VCaP (cell line): Measurements from ENCODE around the gene KCNG1.
"Not testable (repeated sequence)": the region's sequence is repeated elsewhere in the genome, so short reads cannot be mapped to it uniquely, and the experiment has no call there.

Experiments used
- H3K27ac ChIP-seq: fragments of 450-650 bp; 2 replicates; pipeline ENCODE4 v1.5.1; 2017
- TF ChIP-seq, protein P1 (sequence below): fragments of 450-650 bp; conservative IDR thresholded peaks from 2 replicates; pipeline ENCODE4 v1.5.1; 2017; ENCODE audit warnings: mild to moderate bottlenecking, moderate library complexity

KCNG1 gene

DNA sequence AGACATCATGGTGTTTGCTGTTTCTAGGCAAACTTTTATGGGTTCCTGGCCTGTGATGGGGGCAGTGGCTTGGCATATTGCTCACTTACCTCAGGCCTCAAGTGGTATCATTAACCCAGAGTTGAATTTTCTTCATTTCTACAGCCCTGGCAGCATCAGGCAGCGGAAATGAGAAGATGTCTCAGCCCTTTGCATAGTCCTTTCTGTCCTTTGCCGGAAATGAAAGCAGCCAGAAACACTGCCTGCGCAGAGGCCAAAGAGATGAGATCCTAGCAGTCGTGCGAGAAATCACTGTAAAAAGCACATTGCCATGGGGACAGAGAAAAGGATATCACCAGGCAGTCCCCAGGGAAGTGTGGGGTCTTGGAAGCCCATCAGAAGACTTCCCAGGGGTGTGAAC lies 37.4 kb upstream of the KCNG1 start:
- TF ChIP-seq, protein P1, sequence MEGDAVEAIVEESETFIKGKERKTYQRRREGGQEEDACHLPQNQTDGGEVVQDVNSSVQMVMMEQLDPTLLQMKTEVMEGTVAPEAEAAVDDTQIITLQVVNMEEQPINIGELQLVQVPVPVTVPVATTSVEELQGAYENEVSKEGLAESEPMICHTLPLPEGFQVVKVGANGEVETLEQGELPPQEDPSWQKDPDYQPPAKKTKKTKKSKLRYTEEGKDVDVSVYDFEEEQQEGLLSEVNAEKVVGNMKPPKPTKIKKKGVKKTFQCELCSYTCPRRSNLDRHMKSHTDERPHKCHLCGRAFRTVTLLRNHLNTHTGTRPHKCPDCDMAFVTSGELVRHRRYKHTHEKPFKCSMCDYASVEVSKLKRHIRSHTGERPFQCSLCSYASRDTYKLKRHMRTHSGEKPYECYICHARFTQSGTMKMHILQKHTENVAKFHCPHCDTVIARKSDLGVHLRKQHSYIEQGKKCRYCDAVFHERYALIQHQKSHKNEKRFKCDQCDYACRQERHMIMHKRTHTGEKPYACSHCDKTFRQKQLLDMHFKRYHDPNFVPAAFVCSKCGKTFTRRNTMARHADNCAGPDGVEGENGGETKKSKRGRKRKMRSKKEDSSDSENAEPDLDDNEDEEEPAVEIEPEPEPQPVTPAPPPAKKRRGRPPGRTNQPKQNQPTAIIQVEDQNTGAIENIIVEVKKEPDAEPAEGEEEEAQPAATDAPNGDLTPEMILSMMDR: no peak
- no peak overlapping the region for H3K27ac ChIP-seq

DNA sequence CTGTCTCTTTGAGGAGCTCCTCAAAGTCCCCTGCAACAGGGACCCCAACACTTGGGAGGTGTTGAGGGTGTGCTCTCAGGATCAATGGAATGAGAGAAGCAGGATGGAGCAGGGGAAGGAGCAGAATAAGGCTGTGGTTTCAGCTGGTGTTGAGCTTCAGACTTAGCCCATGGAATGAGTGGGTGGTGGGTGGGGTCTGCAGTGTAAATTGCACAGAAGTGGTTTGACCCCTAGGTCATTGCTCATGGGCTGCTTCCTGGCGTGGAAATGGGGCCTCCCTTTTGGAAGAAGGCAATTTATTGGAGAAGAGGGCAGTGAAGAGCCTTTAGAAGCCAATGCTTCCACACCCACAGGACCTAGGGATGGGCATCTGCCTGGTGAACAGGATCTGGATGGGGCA lies 37.0 kb upstream of the KCNG1 start:
- TF ChIP-seq, protein P1: no peak
- H3K27ac ChIP-seq: no peak overlapping the region

DNA sequence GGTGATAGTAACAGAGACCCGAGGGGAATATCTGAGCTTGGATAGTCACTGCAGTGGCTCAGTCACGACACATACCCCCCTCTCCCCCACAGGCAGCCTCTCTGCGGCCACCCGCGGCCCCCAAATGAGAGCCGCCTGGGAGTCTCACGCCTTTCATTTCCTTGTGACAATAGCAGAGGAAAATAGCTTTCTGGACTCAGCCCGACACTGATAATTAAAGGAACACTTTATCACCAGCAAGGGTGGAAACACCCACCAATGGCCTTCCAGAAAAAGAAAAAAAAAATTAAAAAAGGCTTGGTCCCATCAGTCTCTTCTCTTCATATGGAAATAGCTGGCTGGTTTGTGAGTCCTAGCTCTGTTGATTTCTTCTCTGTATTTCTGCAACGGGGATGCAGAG lies 35.1 kb upstream of the KCNG1 start:
- TF ChIP-seq, protein P1: no peak
- H3K27ac ChIP-seq: no peak overlapping the region

DNA sequence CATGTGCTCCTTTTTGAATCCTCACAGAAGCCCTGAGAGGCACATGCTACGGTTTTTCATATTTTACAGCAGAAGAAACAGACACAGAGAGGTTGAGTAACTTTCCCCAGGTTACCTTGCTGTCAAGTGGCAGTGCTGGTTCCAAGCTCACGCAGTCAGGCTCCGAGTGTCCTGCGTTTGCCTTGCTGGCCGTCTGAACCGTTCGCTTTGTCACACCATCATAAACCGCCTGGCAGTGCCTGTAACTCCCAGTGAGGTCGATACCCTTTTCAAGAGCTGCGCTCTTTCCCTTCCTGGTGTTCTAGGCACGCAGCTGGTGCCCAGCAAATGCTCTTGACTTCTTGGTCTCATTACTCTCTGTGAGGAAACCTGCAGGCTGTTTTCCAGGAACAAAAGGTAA lies 31.3 kb upstream of the KCNG1 start:
- TF ChIP-seq, protein P1: no peak
- H3K27ac ChIP-seq: no peak overlapping the region

DNA sequence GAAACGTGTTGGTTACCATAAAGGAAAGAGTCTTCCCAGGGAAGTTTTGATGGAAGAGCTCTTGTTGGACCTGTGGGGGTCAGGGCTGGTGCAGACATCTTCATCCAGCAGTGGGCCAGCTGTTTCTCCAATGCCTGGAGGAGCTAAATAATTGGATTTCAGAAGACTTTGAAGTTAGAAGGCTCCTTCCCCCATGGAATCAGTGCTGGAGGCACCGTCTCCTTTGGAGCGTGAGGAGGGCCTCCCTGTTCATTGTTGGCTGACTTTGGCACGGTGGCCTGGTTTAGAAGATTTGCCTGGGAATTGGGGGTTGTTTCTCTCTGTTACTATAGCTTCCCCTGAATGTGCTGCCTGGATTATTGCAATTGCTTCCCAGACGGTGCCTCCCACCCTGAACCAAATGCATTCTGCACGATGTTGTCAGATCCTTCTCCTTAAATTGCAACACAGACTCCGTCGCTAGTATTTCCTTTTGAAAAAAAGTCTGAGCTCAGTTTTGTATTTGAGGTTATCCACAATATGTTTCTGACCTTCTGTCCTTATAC lies 27.7 kb upstream of the KCNG1 start:
- no peak overlapping the region for H3K27ac ChIP-seq
- TF ChIP-seq, protein P1: no peak

DNA sequence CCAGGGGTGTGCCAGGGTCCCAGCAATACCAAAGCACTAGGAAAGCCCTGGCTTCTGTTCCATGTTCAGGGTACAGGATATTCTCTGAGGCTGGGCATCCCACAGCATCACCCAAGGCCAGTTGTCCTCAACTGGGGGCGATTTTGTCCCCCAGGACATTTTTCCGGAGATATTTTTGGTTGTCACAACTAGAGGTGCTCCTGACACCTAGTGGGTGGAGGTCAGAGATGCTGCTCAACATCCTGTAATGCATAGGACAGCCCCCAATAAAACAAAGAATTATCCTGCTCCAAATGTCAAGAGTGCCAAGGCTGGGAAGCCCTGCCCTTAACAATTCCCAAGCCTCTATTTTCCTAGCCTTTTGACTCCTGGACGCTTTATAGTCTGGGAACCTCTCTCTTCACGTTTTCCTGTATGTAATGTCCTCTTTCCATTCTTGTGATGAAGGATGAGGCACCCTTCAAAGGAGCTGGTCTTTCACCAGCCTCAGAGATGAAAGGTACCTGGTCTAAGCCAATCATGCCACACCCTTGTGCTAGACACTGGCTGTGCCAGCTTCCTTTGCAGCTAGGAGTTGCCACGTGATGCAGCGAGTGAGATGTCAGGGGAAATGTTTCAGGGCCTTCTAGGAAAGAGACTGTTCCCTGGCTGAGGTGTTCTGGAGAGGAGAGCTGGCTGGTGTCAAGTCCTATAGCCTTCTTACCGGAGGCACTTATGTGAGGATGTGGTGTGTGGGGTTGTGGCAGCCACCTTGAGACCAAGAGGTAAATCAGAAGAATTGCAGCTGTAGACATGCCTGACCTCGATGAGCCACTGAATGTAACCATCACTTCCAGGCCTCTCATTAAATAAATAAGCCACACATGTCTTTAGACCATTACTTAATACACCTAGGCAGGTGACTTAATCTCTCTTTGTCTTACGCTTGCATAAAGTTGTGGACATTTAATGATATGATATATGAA lies 23.4 kb upstream of the KCNG1 start:
- H3K27ac ChIP-seq: no peak overlapping the region
- TF ChIP-seq, protein P1: no peak

DNA sequence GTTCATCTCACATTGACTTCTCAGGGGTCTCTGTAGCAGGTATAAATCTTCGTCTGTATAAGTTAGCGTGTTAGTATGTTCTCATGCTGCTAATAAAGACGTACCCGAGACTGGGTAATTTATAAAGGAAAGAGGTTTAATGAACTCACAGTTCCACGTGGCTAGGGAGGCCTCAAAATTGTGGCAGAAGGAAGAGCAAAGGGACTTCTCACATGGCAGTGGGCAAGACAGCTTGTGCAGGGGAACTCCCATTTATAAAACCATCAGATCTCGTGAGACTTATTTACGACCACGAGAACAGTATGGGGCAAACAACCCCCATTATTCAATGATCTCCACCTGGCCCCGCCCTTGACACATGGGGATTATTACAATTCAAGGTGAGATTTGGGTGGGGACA lies 22.6 kb upstream of the KCNG1 start:
- not testable (repeated sequence) for H3K27ac ChIP-seq

DNA sequence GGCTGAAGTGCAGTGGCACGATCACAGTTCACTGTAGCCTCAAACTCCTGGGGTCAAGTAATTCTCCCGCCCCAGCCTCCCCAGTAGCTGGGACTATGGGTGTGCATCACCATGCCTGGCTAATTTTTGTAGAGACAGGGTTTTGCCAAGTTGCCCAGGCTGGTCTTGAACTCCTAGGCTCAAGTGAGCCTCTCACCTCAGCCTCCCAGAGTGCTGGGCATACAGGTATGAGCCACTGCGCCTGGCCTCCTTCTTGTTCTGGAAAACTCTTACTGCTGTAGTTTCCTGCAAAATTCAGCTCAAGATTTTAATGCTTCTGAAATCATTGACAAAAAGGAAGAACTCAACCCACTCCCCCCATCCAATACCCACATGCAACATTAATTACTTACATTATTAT lies 21.9 kb upstream of the KCNG1 start:
- TF ChIP-seq, protein P1: no peak
- H3K27ac ChIP-seq: no peak overlapping the region
